HL-60 (cell line): Measurements from ENCODE around the gene MMP15.

Experiments used
- POLR2AphosphoS5 ChIP-seq: IDR thresholded peaks from 2 replicates; pipeline ENCODE4 v1.6.1; 2012; ENCODE audit warnings: low read depth
- TF ChIP-seq, protein P1 (sequence below): IDR thresholded peaks from one replicate; pipeline ENCODE4 v1.5.1; 2011; ENCODE audit warnings: low read length, control low read depth, inconsistent platforms; ENCODE audit not compliant: insufficient read depth

DNA sequence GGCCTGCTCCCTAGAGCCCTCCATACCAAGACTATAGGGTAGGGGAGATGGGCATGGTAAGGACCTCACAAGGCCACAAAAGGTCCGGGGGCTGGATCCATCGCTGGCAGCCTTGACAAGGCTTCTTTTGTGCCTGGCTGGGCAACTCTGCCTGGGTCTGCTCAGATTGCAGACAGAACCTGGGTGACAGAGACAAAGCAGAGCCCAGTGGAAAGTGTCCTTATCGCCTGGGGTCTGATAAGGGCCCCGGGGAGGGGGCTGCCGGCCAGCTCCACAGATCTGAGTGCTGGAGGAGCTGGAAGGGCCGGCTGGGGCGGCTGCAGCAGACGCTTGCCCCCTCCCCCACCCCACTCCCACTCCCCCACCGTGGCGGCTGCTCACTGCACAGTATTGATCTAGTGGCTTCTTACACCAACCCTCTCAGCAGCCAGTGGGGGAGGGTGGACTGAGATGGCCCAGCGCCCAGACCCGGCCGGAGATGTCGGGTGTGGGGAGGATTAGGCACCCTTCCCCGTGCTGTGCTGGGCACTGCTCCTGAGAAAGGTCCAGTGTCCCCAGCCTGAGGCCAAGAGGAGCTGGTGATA is 7.2 kb downstream of the MMP15 start:
- no peak for TF ChIP-seq POLR2AphosphoS5
- TF ChIP-seq, protein P1, sequence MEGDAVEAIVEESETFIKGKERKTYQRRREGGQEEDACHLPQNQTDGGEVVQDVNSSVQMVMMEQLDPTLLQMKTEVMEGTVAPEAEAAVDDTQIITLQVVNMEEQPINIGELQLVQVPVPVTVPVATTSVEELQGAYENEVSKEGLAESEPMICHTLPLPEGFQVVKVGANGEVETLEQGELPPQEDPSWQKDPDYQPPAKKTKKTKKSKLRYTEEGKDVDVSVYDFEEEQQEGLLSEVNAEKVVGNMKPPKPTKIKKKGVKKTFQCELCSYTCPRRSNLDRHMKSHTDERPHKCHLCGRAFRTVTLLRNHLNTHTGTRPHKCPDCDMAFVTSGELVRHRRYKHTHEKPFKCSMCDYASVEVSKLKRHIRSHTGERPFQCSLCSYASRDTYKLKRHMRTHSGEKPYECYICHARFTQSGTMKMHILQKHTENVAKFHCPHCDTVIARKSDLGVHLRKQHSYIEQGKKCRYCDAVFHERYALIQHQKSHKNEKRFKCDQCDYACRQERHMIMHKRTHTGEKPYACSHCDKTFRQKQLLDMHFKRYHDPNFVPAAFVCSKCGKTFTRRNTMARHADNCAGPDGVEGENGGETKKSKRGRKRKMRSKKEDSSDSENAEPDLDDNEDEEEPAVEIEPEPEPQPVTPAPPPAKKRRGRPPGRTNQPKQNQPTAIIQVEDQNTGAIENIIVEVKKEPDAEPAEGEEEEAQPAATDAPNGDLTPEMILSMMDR = no peak
